ENCODE data around the gene MAPK8IP2. TPM values are rescaled to one million over a fixed set of nuclear protein-coding genes. Genes with fewer than 3 reads are reported as not detected.
"Not testable (repeated sequence)": the region's sequence is repeated elsewhere in the genome, so short reads cannot be mapped to it uniquely, and the experiment has no call there.

MAPK8IP2 gene
- polyA plus RNA-seq, 1 donor (not counting 4 experiments of a cell fraction or from before 2014, with no cell fraction given) = 0.29 TPM

GRCh38 chr22:50656122-50657070, 55.8 kb downstream of the MAPK8IP2 start:
- no peaks in the 10 kb centered on the region for H3K36me3 ChIP-seq (ENCODE audit: control insufficient read depth in 2 of 2, extremely low read depth in 1 of 2, insufficient read depth in 2 of 2, low read length in 2 of 2)
- TF ChIP-seq CTCF (optimal IDR thresholded peaks at IDR 0.05 in 1 of 3, IDR thresholded peaks at IDR 0.05 in 1 of 3, conservative IDR thresholded peaks at IDR 0.05 in 1 of 3; ENCODE audit: extremely low read depth in 1 of 3, insufficient read depth in 2 of 3, low read length in 3 of 3) = no peak
- no peak for TF ChIP-seq EZH2 (IDR thresholded peaks at IDR 0.05; ENCODE audit: low read length)
- FAIRE-seq = no peak
- no peak for DNase-seq (ENCODE audit: low read depth, low spot score)
- H3K27ac ChIP-seq (ENCODE audit: control insufficient read depth, insufficient read depth, low read length) = no peak overlapping the region
- no peaks in the 10 kb centered on the region for H3K9me1 ChIP-seq (ENCODE audit: control insufficient read depth, extremely low read depth, insufficient read depth, low read length)
- H3K4me2 ChIP-seq (ENCODE audit: control insufficient read depth, extremely low read depth, insufficient read depth, low read depth, low read length) = peak overlapping the region; percentile 56
- H2AFZ ChIP-seq (ENCODE audit: control insufficient read depth, low read length) = peak overlapping the region; percentile 13
- H4K20me1 ChIP-seq (ENCODE audit: control insufficient read depth, extremely low read depth, insufficient read depth, low read length) = no peaks in the 10 kb centered on the region
- H3K27me3 ChIP-seq (ENCODE audit: control insufficient read depth, extremely low read depth, insufficient read depth, low read length) = no peaks in the 10 kb centered on the region
- dilution Hi-C loops (cut with MboI; ENCODE audit: extremely low pct_ligation_motif_present, low sequenced_read_pairs) = no loop called here
- no peaks in the 10 kb centered on the region for H3K79me2 ChIP-seq (ENCODE audit: control insufficient read depth, insufficient read depth, low read length)
- no peaks in the 10 kb centered on the region for H3K9me3 ChIP-seq (ENCODE audit: control insufficient read depth, low read depth, low read length)
- no peak overlapping the region for H3K4me3 ChIP-seq (ENCODE audit: control insufficient read depth in 2 of 3, extremely low read depth in 1 of 3, insufficient read depth in 2 of 3, low read depth in 1 of 3, low read length in 3 of 3)
- H3K4me1 ChIP-seq (ENCODE audit: control insufficient read depth, extremely low read depth, insufficient read depth, low read length) = peaks cover 8% of the 10 kb centered on the region
- H3K9ac ChIP-seq (ENCODE audit: control insufficient read depth, extremely low read depth, insufficient read depth, low read length) = no peak overlapping the region

GRCh38 chr22:50657925-50658324, 57.3 kb downstream of the MAPK8IP2 start:
- TF ChIP-seq EZH2 (IDR thresholded peaks at IDR 0.05; ENCODE audit: low read length) = no peak
- no peak for TF ChIP-seq CTCF (optimal IDR thresholded peaks at IDR 0.05 in 1 of 3, IDR thresholded peaks at IDR 0.05 in 1 of 3, conservative IDR thresholded peaks at IDR 0.05 in 1 of 3; ENCODE audit: extremely low read depth in 1 of 3, insufficient read depth in 2 of 3, low read length in 3 of 3)
- Histone ChIP-seq H3K9me1 (ENCODE audit: control insufficient read depth, extremely low read depth, insufficient read depth, low read length) (no peaks in the 10 kb centered on the region), H3K9ac (ENCODE audit: control insufficient read depth, extremely low read depth, insufficient read depth, low read length) (no peak overlapping the region), H3K4me2 (ENCODE audit: control insufficient read depth, extremely low read depth, insufficient read depth, low read depth, low read length) (no peak overlapping the region), H3K79me2 (ENCODE audit: control insufficient read depth, insufficient read depth, low read length) (no peaks in the 10 kb centered on the region), H3K27me3 (ENCODE audit: control insufficient read depth, extremely low read depth, insufficient read depth, low read length) (no peaks in the 10 kb centered on the region), H3K27ac (ENCODE audit: control insufficient read depth, insufficient read depth, low read length) (no peak overlapping the region), H4K20me1 (ENCODE audit: control insufficient read depth, extremely low read depth, insufficient read depth, low read length) (no peaks in the 10 kb centered on the region), H3K36me3 (ENCODE audit: control insufficient read depth in 2 of 2, extremely low read depth in 1 of 2, insufficient read depth in 2 of 2, low read length in 2 of 2) (no peaks in the 10 kb centered on the region), H2AFZ (ENCODE audit: control insufficient read depth, low read length) (no peak overlapping the region), H3K4me1 (ENCODE audit: control insufficient read depth, extremely low read depth, insufficient read depth, low read length) (peaks cover 8% of the 10 kb centered on the region), H3K4me3 (ENCODE audit: control insufficient read depth in 2 of 3, extremely low read depth in 1 of 3, insufficient read depth in 2 of 3, low read depth in 1 of 3, low read length in 3 of 3) (no peak overlapping the region), H3K9me3 (ENCODE audit: control insufficient read depth, low read depth, low read length) (no peaks in the 10 kb centered on the region)
- dilution Hi-C loops (cut with MboI; ENCODE audit: extremely low pct_ligation_motif_present, low sequenced_read_pairs) = no loop called here
- DNase-seq (ENCODE audit: low read depth, low spot score) (no peak), FAIRE-seq (no peak)

- H3K27me3 ChIP-seq (ENCODE audit: control insufficient read depth, extremely low read depth, insufficient read depth, low read length); H3K36me3 ChIP-seq (ENCODE audit: control insufficient read depth in 2 of 2, extremely low read depth in 1 of 2, insufficient read depth in 2 of 2, low read length in 2 of 2); H2AFZ ChIP-seq (ENCODE audit: control insufficient read depth, low read length); H4K20me1 ChIP-seq (ENCODE audit: control insufficient read depth, extremely low read depth, insufficient read depth, low read length); H3K9ac ChIP-seq (ENCODE audit: control insufficient read depth, extremely low read depth, insufficient read depth, low read length); H3K9me3 ChIP-seq (ENCODE audit: control insufficient read depth, low read depth, low read length); H3K79me2 ChIP-seq (ENCODE audit: control insufficient read depth, insufficient read depth, low read length); FAIRE-seq; H3K9me1 ChIP-seq (ENCODE audit: control insufficient read depth, extremely low read depth, insufficient read depth, low read length); H3K4me3 ChIP-seq (ENCODE audit: control insufficient read depth in 2 of 3, extremely low read depth in 1 of 3, insufficient read depth in 2 of 3, low read depth in 1 of 3, low read length in 3 of 3); H3K4me1 ChIP-seq (ENCODE audit: control insufficient read depth, extremely low read depth, insufficient read depth, low read length); H3K4me2 ChIP-seq (ENCODE audit: control insufficient read depth, extremely low read depth, insufficient read depth, low read depth, low read length); DNase-seq (ENCODE audit: low read depth, low spot score); H3K27ac ChIP-seq (ENCODE audit: control insufficient read depth, insufficient read depth, low read length); dilution Hi-C loops (cut with MboI; ENCODE audit: extremely low pct_ligation_motif_present, low sequenced_read_pairs): not testable (repeated sequence)
Observed at GRCh38 chr22:50659711-50660110, 59.1 kb downstream of the MAPK8IP2 start.

Measured in keratinocyte (primary cell).